Stimulated activated CD4-positive, alpha-beta T cell treated with anti-CD3 and anti-CD28 coated beads, Interleukin-4, amount 100 ng/mL, for 1 hour (primary cell): ENCODE data around the gene WDR20.
"Not testable (repeated sequence)": the region's sequence is repeated elsewhere in the genome, so short reads cannot be mapped to it uniquely, and the experiment has no call there.

Experiments used
- DNase-seq: peaks from one replicate; pipeline ENCODE4 v3.0.0-alpha.2; 2020

The WDR20 gene

DNA sequence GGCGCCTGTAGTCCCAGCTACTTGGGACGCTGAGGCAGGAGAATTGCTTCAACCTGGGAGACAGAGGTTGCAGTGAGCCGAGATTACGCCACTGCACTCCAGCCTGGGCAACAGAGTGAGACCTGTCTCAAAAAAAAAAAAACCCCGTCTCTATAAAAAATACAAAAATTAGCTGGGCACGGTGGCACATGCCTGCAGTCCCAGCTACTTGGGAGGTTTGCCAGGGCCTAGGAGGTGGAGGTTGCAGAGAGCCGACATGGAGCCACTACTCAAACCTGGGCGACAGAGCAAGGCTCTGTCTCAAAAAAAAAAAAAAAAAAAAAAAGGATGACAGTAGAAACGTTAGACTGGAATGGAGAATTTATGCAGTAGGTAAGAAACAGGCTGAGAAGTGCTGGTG is 5.7 kb upstream of the WDR20 start:
- DNase-seq: not testable (repeated sequence)

DNA sequence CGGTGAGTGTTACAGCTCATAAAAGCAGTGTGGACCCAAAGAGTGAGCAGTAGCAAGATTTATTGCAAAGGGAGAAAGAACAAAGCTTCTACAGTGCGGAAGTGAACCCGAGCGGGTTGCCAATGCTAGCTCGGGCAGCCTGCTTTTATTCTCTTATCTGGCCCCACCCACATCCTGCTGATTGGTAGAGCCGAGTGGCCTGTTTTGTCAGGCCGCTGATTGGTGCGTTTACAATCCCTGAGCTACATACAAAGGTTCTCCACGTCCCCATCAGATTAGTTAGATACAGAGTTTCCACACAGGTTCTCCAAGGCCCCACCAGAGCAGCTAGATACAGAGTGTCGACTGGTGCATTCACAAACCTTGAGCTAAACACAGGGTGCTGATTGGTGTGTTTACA is 5.0 kb upstream of the WDR20 start:
- not testable (repeated sequence) for DNase-seq

DNA sequence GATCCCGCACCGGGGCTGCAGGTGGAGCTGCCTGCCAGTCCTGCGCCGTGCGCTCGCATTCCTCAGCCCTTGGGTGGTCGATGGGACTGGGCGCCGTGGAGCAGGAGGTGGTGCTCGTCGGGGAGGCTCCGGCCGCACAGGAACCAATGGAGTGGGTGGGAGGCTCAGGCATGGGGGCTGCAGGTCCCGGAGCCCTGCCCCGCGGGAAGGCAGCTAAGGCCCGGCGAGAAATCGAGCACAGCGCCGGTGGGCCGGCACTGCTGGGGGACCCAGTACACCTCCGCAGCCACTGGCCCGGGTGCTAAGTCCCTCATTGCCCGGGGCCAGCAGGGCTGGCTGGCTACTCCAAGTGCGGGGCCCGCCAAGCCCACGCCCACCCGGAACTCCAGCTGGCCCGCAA is 4.2 kb upstream of the WDR20 start:
- DNase-seq: not testable (repeated sequence)

DNA sequence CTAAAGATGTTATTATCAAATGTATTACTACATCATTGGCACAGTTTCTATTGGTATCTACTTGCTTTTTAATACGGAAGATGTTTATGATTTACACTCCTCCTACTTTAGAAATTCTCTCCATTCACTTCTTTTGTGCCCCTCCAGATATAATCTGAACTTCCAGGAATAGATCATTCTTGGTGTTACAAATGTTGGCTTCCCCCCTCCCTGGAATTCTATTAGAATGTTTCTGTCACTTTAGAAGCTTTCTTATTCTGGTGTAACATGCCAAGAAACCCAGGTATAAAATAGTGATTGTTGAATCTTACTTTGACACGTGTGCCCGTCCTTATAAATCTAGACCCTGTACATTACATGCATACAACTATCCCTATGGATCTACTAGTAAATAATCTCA is 1.2 kb upstream of the WDR20 start:
- no peak for DNase-seq

DNA sequence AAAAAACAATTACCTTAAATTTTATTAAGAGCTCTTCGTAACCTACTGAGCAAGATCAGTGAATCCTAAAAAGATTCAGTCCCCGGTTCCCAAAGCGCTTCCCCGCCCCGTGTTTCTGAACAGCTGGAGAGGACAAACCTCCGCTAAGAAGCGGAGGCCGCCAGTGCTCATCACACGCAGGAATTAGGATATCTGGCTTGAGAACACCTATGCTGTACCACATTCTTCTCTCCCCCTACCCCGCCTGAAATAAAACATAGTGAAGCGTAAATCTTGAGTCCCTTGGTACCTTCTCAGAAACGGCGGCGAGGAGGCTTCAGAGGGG is 774 bp upstream of the WDR20 start:
- no peak for DNase-seq

DNA sequence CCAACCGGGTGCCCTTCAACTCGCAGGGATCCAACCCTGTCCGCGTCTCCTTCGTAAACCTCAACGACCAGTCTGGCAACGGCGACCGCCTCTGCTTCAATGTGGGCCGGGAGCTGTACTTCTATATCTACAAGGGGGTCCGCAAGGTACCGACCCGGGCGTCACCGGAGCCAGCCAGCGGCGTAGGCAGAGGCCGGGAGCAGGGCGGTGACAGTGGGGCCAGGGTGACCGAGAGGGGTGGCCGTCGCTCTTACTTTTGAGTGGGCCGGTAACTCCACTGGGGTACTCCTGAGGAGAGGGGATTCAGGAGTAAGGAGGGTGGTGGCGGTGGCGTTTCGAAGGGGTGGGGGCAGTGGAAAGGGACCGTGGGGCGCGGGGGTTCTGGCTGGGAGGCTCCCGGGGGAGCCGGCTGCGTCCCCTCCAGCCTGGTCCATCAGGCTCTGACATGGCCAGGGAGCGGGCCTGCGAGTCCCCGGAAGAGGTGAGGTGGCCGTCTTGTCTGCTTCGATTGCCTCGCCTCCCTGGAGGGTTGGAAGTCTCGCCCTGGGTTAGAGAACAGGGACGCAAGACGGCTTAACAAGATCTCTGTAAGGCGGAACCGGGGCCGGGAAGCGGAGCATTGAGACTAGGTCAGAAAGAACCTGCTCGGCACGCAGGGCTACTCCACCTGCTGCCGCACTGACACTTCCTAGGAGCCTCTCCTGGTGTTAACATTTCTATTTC is 491 bp downstream of the WDR20 start:
- peak; percentile 23 for DNase-seq

DNA sequence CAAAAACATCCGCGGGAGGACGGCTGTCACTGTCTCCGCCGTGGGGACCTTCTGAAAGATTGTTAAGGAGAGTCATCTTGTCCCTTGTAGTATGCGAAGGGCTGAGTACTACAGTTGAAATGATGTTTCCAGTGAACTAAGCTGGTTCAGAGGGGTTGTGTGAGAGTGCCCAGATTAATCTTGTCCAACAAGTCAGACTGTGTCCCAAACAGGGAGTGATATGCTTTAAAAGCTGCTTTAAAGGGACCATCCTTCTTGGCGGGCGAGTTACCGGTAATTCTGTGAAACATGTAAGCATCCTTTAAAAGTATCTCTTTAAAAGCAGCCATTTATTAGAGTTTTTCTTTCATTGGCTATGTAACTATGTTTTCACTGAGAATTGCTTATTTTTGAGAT is 1.1 kb downstream of the WDR20 start:
- DNase-seq: no peak

DNA sequence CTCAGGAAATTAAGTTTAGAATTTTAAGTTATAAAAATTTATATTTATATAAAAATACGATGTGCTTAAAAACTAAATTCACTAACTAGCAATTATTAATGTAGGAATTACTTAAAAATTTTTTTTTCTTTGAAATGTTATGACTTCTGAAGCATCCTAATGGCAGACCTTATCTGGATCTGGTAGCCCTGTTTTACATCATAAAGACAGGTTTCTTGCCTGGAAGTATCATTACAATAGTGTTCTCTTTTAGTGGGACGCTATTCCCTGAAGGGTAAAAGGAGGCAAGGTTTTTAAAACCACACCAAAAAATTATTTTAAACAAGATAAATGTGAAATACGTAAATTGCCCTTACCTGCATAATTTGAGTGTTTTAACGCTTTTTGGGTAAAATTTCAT is 2.1 kb downstream of the WDR20 start:
- DNase-seq: no peak

DNA sequence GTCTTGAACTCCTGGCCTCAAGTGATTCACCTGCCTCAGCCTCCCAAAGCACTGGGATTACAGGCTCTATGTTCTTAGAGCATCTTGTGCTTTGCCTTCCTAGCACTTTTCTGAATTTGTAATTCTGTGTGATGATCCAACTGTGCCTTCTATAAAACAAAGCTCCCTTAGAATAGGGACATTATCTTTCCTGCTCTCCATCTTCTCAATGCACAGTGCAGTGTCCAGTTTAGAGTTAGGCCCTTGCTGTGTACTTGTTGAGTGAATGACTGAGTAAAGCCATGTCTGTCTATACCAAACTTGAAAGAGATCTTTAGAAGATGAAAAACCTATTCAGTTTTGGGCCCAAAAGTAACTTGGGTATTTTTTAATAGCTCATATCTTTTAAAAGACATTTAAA is 5.2 kb downstream of the WDR20 start:
- no peak for DNase-seq

DNA sequence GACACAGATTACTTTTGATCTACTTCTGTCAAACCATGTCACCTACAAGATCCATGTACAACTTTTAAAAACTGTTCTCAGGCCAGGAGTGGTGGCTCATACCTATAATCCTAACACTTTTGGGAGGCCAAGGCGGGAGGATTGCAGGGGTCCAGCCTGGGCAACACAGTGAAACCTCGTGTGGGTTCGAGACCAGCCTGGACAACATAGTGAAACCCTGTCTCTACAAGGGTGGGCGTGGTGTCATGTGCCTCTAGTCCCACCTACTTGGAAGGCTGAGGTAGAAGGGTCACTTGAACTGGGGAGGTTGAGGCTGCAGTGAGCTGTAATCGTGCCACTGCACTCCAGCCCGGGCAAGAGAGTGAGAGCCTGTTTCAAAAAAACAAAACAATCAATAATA is 5.7 kb downstream of the WDR20 start:
- DNase-seq: no peak

DNA sequence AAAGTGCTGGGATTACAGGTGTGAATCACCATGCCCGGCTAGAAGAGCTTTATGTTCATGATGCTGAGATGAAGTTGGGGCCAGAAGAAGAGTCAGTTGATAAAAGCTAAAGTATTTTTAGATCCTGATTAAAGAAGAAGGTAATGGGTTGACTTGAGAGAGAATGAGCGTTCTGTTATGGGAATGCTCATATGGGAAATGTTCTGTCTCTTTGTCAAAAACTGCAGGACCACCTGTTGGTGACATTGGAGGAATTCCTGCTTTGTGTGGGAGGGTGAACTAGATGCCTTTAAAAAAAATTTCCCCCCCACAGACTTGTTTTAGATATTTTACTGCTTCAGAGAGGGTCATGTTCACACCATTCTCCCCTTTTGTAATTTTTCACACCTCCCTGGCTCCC is 6.7 kb downstream of the WDR20 start:
- no peak for DNase-seq

DNA sequence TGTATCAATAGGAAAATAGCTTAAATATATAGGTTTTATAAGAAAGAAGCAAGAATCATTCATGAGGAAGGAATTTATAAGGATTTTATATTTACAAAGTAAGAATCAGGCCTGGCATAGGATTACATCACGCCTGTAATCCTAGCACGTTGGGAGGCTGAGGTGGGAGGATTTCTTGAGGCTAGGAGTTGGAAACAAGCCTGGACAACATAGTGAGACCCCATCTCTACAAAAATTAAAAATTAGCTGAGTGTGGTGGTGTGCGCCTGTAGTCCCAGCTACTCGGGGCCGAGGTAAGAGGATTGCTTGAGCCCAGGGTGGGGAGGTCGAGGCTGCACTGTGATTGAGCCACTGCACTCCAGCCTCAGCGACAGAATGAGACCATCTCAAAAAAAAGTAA is 10.4 kb downstream of the WDR20 start:
- no peak for DNase-seq

DNA sequence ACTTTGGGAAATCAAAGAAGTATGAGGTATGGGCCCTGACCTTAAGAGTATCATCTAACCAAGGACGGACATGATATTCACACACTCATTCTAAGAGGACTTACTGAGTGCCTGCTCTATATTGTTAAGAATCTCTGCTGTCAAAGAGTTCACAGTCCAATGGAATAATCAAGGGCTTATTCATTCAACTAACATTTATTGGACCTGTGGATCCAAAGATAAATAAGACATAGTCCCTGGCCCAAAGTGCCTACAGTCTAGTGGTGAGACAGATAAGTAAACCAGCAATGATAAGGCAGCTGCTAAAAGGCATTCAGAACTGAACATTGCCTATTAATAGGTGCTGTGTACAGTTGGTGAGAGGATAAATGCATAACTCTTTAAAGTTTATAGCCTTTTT is 11.0 kb downstream of the WDR20 start:
- no peak for DNase-seq

DNA sequence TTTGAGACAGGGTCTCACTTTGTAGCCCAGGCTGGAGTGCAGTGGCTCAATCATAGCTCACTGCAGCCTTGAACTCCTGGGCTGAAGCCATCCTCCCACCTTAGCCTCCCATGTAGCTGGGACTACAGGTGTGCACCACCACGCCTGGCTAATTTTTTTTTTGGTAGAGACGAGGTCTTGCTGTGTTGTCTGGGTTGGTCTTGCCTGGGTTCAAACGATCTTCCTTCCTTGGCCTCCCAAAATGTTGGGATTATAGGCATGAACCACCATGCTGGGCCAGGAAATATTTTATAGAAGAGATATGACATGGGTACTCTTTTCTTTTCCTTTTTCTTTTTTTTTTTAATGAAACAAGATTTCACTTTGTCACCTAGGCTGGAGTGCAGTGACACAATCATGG is 11.7 kb downstream of the WDR20 start:
- not testable (repeated sequence) for DNase-seq

DNA sequence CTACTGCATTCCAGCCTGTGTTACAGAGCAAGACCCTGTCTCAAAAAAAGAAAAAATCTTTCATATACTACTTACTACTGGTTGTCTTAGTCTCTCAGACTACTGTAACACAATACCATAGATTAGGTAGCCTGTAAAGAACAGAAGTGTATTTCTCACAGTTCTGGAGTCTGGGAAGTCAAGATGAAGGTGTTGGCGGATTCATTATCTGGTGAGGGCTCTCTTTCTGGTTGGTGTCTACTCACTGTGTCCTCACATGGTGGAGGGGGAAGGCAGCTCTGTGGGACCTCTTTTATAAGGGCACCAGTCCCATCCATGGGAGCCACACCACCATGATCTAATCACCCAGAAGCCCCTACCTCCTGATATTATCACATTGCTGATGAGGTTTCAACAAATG is 14.4 kb downstream of the WDR20 start:
- no peak for DNase-seq

DNA sequence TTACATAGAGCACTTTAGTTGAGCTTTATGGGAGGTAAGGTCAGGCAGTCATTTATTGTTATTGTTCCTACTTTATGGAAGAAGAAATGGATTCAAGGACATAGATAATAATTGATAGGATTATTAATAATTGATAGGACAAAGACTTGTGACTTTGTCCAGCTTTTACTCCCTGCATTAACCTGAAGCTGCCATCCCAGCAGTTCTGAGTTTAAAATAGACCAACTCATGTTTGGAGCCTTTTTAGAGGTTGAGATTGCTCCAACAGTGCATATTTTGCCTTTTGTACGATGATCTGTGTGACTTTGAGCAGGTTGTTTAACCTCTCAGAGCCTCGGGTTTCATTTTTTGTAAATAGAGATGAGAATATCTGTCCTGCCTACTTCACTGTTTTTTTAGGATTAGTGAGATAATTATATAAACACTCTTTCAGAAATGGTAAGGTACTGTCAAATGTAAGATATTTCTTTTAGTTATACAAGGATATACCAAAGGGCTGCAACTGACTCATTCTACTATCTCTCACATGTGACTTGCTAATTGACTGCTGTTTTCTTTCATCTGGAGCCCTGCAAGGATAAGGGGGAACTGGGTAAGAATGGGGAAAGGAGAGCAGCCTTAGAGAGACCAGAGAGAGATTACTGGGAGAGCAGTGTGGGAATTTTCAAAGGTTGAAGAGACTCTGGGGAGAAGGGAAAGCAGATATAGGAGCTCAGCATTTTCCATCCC is 15.3 kb downstream of the WDR20 start:
- DNase-seq: no peak

DNA sequence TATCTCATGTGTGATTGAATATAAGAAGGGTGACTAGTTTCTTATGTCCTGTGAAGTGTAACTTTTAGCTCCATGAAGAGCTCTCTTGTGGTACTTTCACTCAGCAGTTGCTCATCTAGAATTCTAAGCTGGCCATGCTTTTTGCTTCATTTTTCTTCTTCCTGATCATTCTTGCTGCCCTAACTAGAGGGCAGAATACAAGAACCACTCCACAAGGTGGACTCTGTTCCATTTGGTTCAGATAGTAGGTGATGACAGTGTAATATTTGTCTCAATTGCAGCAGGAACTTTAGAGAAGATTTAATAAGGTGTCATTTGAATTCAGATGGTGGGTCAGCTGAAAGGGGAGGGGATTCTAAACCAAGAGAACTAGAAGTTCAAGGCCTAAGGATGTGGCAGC is 17.6 kb downstream of the WDR20 start:
- no peak for DNase-seq

DNA sequence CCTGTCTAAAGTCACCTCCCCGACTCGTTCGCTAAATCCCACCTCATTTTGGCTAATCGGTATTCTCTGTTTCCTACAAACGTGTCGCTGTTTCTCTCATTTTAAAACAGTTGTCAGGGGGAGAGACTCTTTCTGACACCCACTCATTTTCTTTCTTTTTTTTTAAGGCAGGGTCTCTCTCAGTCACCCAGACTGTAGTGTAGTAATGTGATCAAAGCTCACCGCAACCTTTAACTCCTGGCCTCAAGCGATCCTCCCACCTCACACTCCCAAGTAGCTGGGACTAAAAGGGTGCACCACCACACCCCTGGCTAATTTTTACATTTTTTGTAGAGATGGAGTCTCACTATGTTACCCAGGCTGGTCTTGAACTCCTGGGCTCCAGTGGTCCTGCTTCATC is 19.1 kb downstream of the WDR20 start:
- DNase-seq: no peak

DNA sequence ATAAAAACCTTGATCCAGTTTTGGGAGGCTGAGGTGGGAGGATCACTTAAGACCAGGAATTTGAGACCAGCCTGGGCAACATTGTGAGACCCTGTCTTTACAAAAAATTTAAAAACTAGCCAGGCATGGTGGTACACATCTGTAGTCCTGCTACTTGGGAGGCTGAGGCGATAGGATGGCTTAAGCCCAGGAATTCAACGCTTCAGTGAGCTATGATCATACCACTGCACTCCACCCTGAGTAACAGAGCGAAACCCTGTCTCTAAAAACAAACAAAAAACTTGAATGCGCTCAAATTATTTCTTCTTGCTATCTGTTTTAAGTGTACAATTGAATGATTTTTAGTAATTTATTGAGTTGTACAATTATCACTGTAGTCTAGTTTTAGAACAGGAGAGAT is 20.1 kb downstream of the WDR20 start:
- DNase-seq: no peak

DNA sequence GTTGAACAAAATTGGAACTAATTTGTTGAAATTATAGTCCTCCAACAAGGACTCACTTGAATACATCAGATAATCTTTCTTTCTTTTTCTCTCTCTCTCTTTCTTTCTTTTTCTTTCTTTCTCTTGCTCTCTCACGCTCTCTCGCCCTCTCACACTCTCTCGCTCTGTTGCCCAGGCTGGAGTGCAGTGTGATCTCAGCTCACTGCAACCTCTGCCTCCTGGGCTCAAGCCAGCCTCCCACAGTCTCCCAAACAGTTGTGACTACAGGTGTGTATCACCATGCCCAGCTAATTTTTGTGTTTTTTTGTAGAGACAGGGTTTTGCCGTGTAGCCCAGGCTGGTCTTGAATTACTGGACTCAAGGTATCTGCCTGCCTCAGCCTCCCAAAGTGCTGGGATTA is 22.8 kb downstream of the WDR20 start:
- DNase-seq: no peak

DNA sequence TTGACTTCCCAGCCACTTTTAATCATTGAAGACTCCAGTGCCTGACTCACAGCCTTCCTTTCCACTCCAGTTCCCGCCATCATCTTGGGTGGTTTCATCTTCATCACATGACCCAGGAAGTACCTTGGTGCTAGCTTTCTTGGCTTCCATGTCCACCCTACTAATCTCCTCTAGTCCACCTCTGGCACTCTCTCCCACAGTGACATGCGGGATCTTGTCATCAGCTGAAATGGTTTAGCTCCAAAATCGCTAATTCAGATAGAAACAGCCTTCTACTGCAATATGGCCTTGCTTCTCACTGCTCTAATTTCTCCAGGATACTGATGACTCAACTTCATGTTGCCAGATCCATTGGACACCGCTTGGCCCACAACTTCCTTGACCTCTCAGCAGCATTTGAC is 24.5 kb downstream of the WDR20 start:
- DNase-seq: no peak

DNA sequence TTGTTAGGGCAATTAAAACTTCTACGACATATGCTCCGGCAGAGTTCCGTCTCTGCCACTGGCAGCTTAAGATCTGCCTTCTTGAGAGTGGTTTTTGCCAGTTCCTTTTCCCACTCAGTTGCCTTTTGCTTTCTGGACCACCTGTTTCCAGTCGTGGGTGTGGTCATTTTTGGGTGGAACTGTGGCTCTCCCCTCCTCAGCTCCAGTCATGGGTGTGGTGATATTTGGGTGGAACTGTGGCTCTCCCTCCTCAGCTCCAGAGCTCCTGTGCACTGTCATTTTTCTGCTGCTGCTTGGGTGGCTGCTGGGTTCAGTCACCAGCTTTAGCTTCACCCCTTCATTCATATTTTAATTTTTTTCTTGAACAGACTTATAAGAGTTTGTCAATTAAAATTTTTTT is 25.3 kb downstream of the WDR20 start:
- DNase-seq: no peak

DNA sequence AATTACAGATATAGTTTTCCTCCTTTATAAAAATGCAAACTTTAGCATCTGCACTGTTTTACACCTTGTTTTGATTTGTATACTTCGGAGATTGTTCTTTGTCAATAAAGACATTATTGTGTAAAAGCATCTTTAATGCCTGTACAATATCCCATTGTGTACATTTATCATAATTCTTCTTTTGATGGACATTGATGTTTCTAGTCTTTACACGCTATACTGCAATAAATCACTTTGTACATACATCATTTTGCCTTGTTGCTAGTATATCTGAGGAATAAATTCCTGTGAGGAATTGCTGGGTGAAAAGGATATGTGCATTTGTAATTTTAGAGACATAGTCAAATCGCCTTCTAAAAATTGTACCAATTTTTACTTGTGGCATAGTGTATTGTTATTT is 30.4 kb downstream of the WDR20 start:
- no peak for DNase-seq

DNA sequence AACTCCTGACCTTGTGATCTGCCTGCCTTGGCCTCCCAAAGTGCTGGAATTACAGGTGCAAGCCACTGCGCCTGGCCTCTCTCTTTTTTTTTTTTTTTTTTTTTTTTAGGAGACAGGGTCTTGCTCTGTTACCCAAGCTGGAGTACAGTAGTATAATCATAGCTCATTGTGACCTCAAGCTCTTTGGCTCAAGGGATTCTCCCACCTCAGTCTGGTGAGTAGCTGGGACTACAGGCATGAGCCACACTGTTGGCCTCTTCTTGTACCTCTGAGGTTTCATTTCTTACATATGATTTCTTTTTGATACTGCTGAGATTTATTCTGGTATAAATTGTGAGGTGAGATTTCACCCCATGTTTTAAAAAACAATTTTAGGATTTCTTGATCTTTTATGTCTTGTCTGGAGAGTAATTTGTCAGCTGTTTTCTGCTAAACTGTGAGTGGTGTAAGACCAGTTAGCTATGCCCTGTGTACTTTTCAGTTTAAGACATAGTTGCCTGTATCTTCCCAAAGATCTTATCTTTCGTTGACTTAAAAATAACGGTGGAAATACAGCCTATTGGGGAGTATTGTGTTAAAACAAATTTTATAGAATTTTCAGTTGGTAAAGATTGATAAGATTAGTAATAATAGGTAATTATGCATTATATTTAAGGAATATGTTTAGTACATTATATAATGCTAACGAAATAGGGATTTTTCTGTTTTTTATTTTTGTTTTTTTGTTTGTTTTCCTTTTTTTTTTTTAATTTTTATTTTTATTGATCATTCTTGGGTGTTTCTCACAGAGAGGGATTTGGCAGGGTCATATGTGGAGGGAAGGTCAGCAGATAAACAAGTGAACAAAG is 31.7 kb downstream of the WDR20 start:
- no peak for DNase-seq

DNA sequence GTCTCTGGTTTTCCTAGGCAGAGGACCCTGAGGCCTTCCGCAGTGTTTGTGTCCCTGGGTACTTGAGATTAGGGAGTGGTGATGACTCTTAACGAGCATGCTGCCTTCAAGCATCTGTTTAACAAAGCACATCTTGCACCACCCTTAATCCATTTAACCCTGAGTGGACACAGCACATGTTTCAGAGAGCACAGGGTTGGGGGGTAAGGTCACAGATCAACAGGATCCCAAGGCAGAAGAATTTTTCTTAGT is 32.2 kb downstream of the WDR20 start:
- not testable (repeated sequence) for DNase-seq
